ENCODE data around the gene CUL2.
A peak's percentile ranks its signal among the peaks of the same experiment; 100 is the strongest.

The CUL2 gene

DNA sequence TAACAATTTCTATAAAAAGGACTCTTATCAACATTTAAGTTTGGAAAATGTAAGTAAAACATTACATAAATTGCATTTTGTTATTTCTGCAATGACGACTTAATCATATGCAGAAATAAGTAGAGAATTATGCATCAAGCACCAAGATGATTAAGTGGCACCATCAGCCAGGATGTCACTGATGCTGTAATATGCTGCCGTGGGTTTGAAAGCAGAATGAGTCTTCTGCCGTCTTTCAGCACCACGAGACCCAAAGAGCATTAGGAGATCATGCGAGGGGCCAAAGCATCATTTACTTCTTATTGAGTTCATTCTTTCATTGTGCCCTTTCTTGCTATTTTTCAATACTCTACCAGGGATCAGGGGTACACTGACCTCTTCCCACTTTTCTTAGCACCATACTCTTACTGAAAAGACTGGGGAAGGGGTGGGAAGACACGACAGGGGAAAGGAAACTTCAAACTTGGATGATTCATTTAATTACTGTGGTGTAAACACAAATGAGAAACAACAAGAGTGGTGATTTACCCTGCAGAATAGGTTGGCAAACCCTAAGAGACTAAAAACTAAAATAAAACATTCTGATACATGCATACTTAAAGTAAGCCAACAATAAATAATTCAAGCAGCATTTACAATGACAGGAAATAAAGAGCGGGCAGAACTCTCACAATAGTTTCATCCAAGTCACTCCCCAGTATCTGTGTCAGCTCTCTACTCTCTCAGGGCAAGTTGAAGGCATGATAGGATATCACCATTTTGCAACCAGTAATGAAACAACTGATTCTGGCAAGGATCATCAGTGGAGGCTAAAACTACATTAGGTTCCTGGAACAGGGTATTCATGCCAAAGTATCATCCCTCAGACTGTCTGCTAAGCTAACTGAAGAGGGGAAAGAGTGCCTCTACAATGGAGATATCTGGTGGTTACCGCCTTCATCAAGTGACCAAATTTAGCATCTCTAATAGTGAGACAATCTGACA, 70.8 kb downstream of the CUL2 start:
- CTCF ChIA-PET: interaction anchor here (0.5 kb wide), 1 partner anchor 544 kb away, joined by 4 read pairs; no protein-coding TSS in a partner anchor
- no peak for TF ChIP-seq CTCF (conservative IDR thresholded peaks at IDR 0.05; ENCODE audit: low read depth)
- no peak overlapping the region for H3K27ac ChIP-seq
- POLR2A ChIA-PET (ENCODE audit: low non-redundant PET): no interaction called here
- DNase-seq (ENCODE audit: low spot score): no peak

- no peak overlapping the region for H3K27ac ChIP-seq
- CTCF ChIA-PET: interaction anchor here (0.6 kb wide), 1 partner anchor 23 kb away, joined by 3 read pairs; no protein-coding TSS in a partner anchor
- POLR2A ChIA-PET (ENCODE audit: low non-redundant PET): no interaction called here
- no peak for TF ChIP-seq CTCF (conservative IDR thresholded peaks at IDR 0.05; ENCODE audit: low read depth)
- no peak for DNase-seq (ENCODE audit: low spot score)
Observed at GRCh38 chr10:35017608-35018007, 72.5 kb downstream of the CUL2 start.

GRCh38 chr10:35015843-35016408, 74.2 kb downstream of the CUL2 start:
- POLR2A ChIA-PET (ENCODE audit: low non-redundant PET): no interaction called here
- CTCF ChIA-PET: interaction anchor here (1.1 kb wide), 1 partner anchor 24 kb away, joined by 3 read pairs; no protein-coding TSS in a partner anchor

GRCh38 chr10:35012781-35013180, 77.4 kb downstream of the CUL2 start:
- no peak overlapping the region for H3K27ac ChIP-seq
- ChIA-PET CTCF (no interaction called here), POLR2A (ENCODE audit: low non-redundant PET) (no interaction called here)
- DNase-seq (ENCODE audit: low spot score): no peak
- TF ChIP-seq CTCF (conservative IDR thresholded peaks at IDR 0.05; ENCODE audit: low read depth): no peak

More at GRCh38 chr10:35015843-35016408, 74.2 kb downstream of the CUL2 start:
- no peak for DNase-seq (ENCODE audit: low spot score)
- H3K27ac ChIP-seq: no peak overlapping the region
- no peak for TF ChIP-seq CTCF (conservative IDR thresholded peaks at IDR 0.05; ENCODE audit: low read depth)

DNA sequence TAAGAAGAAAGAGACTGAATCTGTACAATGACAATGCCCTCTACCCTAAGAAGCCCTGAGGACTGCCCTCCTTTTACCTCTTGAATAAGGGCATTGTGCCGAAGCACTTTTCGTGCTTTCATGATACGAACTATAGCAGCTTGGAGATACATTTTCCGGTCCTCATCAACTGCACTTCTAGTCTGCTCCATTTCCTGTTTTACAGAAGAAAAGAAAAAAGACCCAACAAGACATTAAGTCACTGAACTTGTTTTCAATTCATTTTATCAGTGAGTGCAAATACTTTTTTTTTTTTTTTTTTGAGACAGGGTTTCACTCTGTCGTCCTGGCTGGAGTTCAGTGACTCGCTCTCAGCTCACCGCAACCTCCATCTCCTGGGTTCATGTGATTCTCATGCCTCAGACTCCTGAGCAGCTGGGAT, 78.4 kb downstream of the CUL2 start:
- ChIA-PET POLR2A (ENCODE audit: low non-redundant PET) (no interaction called here), CTCF (interaction anchor here (0.5 to 0.7 kb wide), 2 partner anchors 46 to 641 kb away, joined by 4 to 5 read pairs; no protein-coding TSS in a partner anchor)
- no peak for DNase-seq (ENCODE audit: low spot score)
- TF ChIP-seq CTCF (conservative IDR thresholded peaks at IDR 0.05; ENCODE audit: low read depth): no peak
- H3K27ac ChIP-seq: no peak overlapping the region

DNA sequence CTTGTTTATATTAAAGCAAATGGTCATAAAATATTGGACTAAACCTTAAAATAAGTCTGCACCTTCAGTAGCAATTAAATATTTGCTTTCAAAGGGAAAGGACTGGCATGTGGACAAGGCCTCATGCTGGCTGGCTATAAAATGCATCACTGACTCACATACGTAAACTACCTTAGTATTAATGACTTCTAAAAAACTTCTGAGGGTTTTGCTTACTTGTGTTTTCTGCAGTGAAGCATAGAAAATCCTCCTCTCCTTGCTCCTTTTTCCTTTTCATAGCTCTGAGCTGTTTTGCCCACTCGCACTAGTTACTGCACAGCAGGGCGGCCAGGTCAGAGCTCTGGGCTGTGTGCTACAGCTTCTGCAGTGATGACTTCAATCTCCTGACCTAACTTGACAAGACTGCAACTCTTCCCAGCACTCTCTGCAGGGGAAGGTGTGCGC, 82.3 kb downstream of the CUL2 start:
- no peak for TF ChIP-seq CTCF (conservative IDR thresholded peaks at IDR 0.05; ENCODE audit: low read depth)
- H3K27ac ChIP-seq: peak overlapping the region; percentile 70

More for the DNA sequence above, 82.3 kb downstream of the CUL2 start:
- DNase-seq (ENCODE audit: low spot score): no peak
- ChIA-PET POLR2A (ENCODE audit: low non-redundant PET) (no interaction called here), CTCF (interaction anchor here (0.7 kb wide), 1 partner anchor 14 kb away, joined by 4 read pairs; no protein-coding TSS in a partner anchor)

Data from RWPE1 (cell line).